K562 (cell line): ENCODE measurements around the gene GRIK2. TPM values are rescaled to one million over a fixed set of nuclear protein-coding genes. Genes with fewer than 3 reads are reported as not detected.

Experiments
- ATAC-seq: fragments of 200-7000 bp; cut with Tn5 transposase; 3 replicates; pipeline ENCODE4 v1.9.1; 2020; ENCODE audit warnings: moderate library complexity
- BruUV-seq: library from RNA; stranded (reverse); fragments of 400-500 nt; replicated peaks from 2 replicates; lab custom pipeline; 2021; lab: Mats Ljungman, UMichigan
- CTCF ChIA-PET: fragments of 300-600 bp; formaldehyde crosslinking; extraction: SDS; loops from one replicate; lab custom pipeline; 2021; ENCODE audit warnings: low intra/inter-chr PET ratio; lab: Yijun Ruan, JAX
- POLR2A ChIA-PET: fragments of 300-600, 350-650 bp; sonication (Branson Sonifier 250); formaldehyde crosslinking; extraction: SDS; loops from one replicate; lab custom pipeline; 2021; ENCODE audit warnings: antibody characterized with exemption, inconsistent platforms; lab: Yijun Ruan, JAX
- DNase-seq, 4 experiments: peaks; one replicate each; pipeline versions ENCODE4 v3.0.0 to v3.0.0-alpha.2; 2011 to 2018; ENCODE audit warnings: low spot score in 3 of 4, mixed read lengths in 3 of 4; ENCODE audit errors: extremely low read depth in 1 of 4
- FAIRE-seq: peaks from 2 replicates; lab custom pipeline; 2011; peaks lifted over from hg19 to GRCh38; lab: Jason Lieb, UNC
- H2AFZ ChIP-seq: 2 replicates; pipeline ENCODE4 v1.6.0; 2011; ENCODE audit warnings: low read depth, low read length, control low read depth, inconsistent platforms
- H3K27ac ChIP-seq: fragments of 200-600 bp; 3 replicates; pipeline ENCODE4 v1.8.0; 2011; ENCODE audit warnings: low read depth, mild to moderate bottlenecking, control low read depth, inconsistent platforms, low read length, moderate library complexity, mixed read lengths; ENCODE audit errors: extremely low read depth
- H3K27me3 ChIP-seq, 2 experiments: fragments of 300-600 bp in 1 of 2; 2 replicates in 1 of 2; 3 replicates in 1 of 2; pipeline versions ENCODE4 v1.6.0 to v1.8.0; 2011; ENCODE audit warnings: inconsistent platforms in 2 of 2, low read length in 2 of 2, mild to moderate bottlenecking in 1 of 2, mixed read lengths in 1 of 2, moderate library complexity in 1 of 2; ENCODE audit not compliant: control insufficient read depth in 2 of 2, insufficient read depth in 2 of 2
- H3K36me3 ChIP-seq: fragments of 300-600 bp; 3 replicates; pipeline ENCODE4 v1.8.0; 2011; ENCODE audit warnings: mild to moderate bottlenecking, low read length, inconsistent platforms; ENCODE audit not compliant: control insufficient read depth, insufficient read depth
- H3K4me1 ChIP-seq, 2 experiments: fragments of 200-600 bp in 1 of 2; replicated peaks in 1 of 2; 2 replicates in 1 of 2; 3 replicates in 1 of 2; pipeline versions ENCODE4 v1.5.1 to v1.8.0; 2011; ENCODE audit warnings: inconsistent platforms in 2 of 2, low read length in 2 of 2, mild to moderate bottlenecking in 1 of 2, mixed read lengths in 1 of 2, moderate library complexity in 1 of 2; ENCODE audit not compliant: control insufficient read depth in 2 of 2, insufficient read depth in 2 of 2
- H3K4me2 ChIP-seq: 2 replicates; pipeline ENCODE4 v1.6.1; 2011; ENCODE audit warnings: low read length, control low read depth, inconsistent platforms, mixed read lengths; ENCODE audit not compliant: insufficient read depth
- H3K4me3 ChIP-seq: fragments of 200-600 bp; sonication (generic), shearing (Covaris generic); 2 replicates; pipeline ENCODE4 v1.5.1; 2016; ENCODE audit warnings: control low read depth, inconsistent platforms
- H3K79me2 ChIP-seq: fragments of 200-600 bp; 3 replicates; pipeline ENCODE4 v1.8.0; 2011; ENCODE audit warnings: low read length, inconsistent platforms; ENCODE audit not compliant: control insufficient read depth, insufficient read depth
- H3K9ac ChIP-seq, 2 experiments: 2 replicates each; pipeline versions ENCODE4 v1.6.0 to v1.6.1; 2011; ENCODE audit warnings: low read depth in 2 of 2, low read length in 2 of 2, control low read depth in 1 of 2, inconsistent platforms in 1 of 2, mild to moderate bottlenecking in 1 of 2, mixed read lengths in 1 of 2; ENCODE audit not compliant: insufficient read depth in 1 of 2
- H3K9me1 ChIP-seq: one replicate; pipeline ENCODE4 v1.6.0; 2011; ENCODE audit warnings: inconsistent platforms, mild to moderate bottlenecking, low read length, moderate library complexity; ENCODE audit not compliant: control insufficient read depth, insufficient read depth
- H3K9me3 ChIP-seq: replicated peaks from 2 replicates; pipeline ENCODE4 v1.5.1; 2011; ENCODE audit warnings: low read depth, low read length, inconsistent platforms; ENCODE audit not compliant: control insufficient read depth, insufficient read depth
- H4K20me1 ChIP-seq: replicated peaks from 2 replicates; pipeline ENCODE4 v1.6.1; 2011; ENCODE audit warnings: low read length, inconsistent platforms, mixed read lengths; ENCODE audit not compliant: control insufficient read depth, insufficient read depth
- ARID1B ChIP-seq: fragments of 450-650 bp; IDR thresholded peaks from 2 replicates; pipeline ENCODE4 v1.6.1; 2016; ENCODE audit warnings: antibody characterized with exemption, mild to moderate bottlenecking, inconsistent platforms
- CEBPZ ChIP-seq: fragments of 150-350 bp; IDR thresholded peaks from 2 replicates; pipeline ENCODE4 v1.6.1; 2014; ENCODE audit warnings: low read depth, mild to moderate bottlenecking, low read length, borderline replicate concordance
- CXXC5 ChIP-seq: fragments of 250-450 bp; sonication (Bioruptor Pico); IDR thresholded peaks from 2 replicates; pipeline ENCODE4 v1.8.0; 2022; ENCODE audit warnings: inconsistent platforms, mild to moderate bottlenecking, moderate library complexity
- ELK3 ChIP-seq: fragments of 450-650 bp; formaldehyde crosslinking; IDR thresholded peaks from 2 replicates; pipeline ENCODE4 v1.4.0; 2020; ENCODE audit warnings: mild to moderate bottlenecking
- HMG20B ChIP-seq: fragments of 250-450 bp; sonication (Bioruptor Pico); IDR thresholded peaks from 2 replicates; pipeline ENCODE4 v1.5.0; 2021; ENCODE audit warnings: mild to moderate bottlenecking
- MITF ChIP-seq: IDR thresholded peaks from 2 replicates; pipeline ENCODE4 v1.6.1; 2014; ENCODE audit warnings: antibody characterized with exemption
- SIN3A ChIP-seq, 2 experiments: fragments of 150-350 bp in 1 of 2; IDR thresholded peaks; 2 replicates each; pipeline ENCODE4 v1.6.1; 2011 to 2016; ENCODE audit warnings: borderline replicate concordance in 2 of 2, low read depth in 2 of 2, low read length in 2 of 2, mild to moderate bottlenecking in 2 of 2, moderate library complexity in 2 of 2; ENCODE audit not compliant: control insufficient read depth in 1 of 2
- SIN3B ChIP-seq: fragments of 450-650 bp; IDR thresholded peaks from 2 replicates; pipeline ENCODE4 v1.6.1; 2017; ENCODE audit warnings: low read depth, mild to moderate bottlenecking, moderate library complexity
- XRCC4 ChIP-seq: IDR thresholded peaks from one replicate; pipeline ENCODE4 v1.6.1; 2011; ENCODE audit not compliant: insufficient read depth, insufficient read length; ENCODE audit errors: extremely low read depth
- ZNF778 ChIP-seq: fragments of 450-650 bp; formaldehyde crosslinking; IDR thresholded peaks from 2 replicates; pipeline ENCODE4 v1.4.0; 2020; ENCODE audit warnings: mild to moderate bottlenecking, moderate library complexity
- WGBS: fragments of 100-300 bp; shearing (Covaris generic); methylation state at CpG from one replicate; pipeline ENCODE4 v1.1.6; 2016; ENCODE audit warnings: low coverage, mixed read lengths; ENCODE audit not compliant: insufficient coverage; ENCODE audit errors: missing lambda C conversion rate; 5-methylcytosine and 5-hydroxymethylcytosine counted together
- in situ Hi-C: fragments of 300-500 bp; cut with MboI; formaldehyde crosslinking; loops from 4 replicates; pipeline ENCODE4 v1.15.0; 2018; ENCODE audit warnings: inconsistent platforms, mixed read lengths
- intact Hi-C: fragments of 100-400 bp; cut with micrococcal nuclease; formaldehyde crosslinking; loops from 2 replicates; pipeline ENCODE4 v1.14.2; 2022
- polyA plus RNA-seq, 8 experiments: library from polyadenylated mRNA; depleted of rRNA in 4 of 8; stranded (reverse) in 5 of 8; unstranded in 3 of 8; fragments of >200 nt; fragmentation: Nextera tagmentation in 2 of 8; fragmentation: Illumina TruSeq in 1 of 8; extraction: Ambion mirVana in 2 of 8; extraction: Trizol in 1 of 8; gene quantifications; 2 replicates each; pipeline versions ENCODE4 v1.2.1 to v1.2.3, GENCODE V29; 2011 to 2014; ENCODE audit warnings: inconsistent platforms in 1 of 8, missing spikeins in 1 of 8
- total RNA-seq, 7 experiments: library from RNA; depleted of rRNA in 6 of 7; stranded (reverse); fragments of >200 nt in 6 of 7; fragmentation: Illumina TruSeq in 2 of 7; extraction: Trizol in 2 of 7; gene quantifications; 2 replicates each; pipeline versions ENCODE4 v1.2.1 to v1.2.3, GENCODE V29; 2011 to 2021; ENCODE audit warnings: low replicate concordance in 1 of 7

GRIK2 gene
- total and polyA plus RNA-seq, 9 of the 15 experiments (the other 6 are each of a cell fraction or from before 2014, with no cell fraction given): not detected

GRCh38 chr6:101840100-101840499, 446.6 kb downstream of the GRIK2 start:
- intact Hi-C loops (no loop called here), in situ Hi-C loops (no loop called here)
- Histone ChIP-seq H3K79me2 (no peaks in the 10 kb centered on the region), H3K9ac (no peak overlapping the region), H3K9me3 (no peaks in the 10 kb centered on the region; the same call in 1 of the 2 replicates), H2AFZ (no peak overlapping the region), H3K9me1 (no peaks in the 10 kb centered on the region), H3K36me3 (no peaks in the 10 kb centered on the region), H3K27me3 (no peaks in the 10 kb centered on the region), H4K20me1 (no peaks in the 10 kb centered on the region), H3K4me2 (no peak overlapping the region), H3K4me1 (no peaks in the 10 kb centered on the region), H3K4me3 (no peak overlapping the region), H3K27ac (no peak overlapping the region)
- DNase-seq (no peak), FAIRE-seq (no peak), ATAC-seq (no peak)
- ChIA-PET CTCF (no interaction called here), POLR2A (no interaction called here)
- TF ChIP-seq HMG20B (CRISPR knock-in tag): no peak
- no peak for TF ChIP-seq XRCC4
- BruUV-seq: no TSS peak
- WGBS: 5% methylated on average over 1 of the region's 1 CpG

- 0% methylated on average over 2 of the region's 2 CpGs for WGBS
- Histone ChIP-seq H3K36me3 (no peaks in the 10 kb centered on the region), H4K20me1 (no peaks in the 10 kb centered on the region), H3K4me2 (no peak overlapping the region), H3K9me1 (no peaks in the 10 kb centered on the region), H3K4me3 (no peak overlapping the region), H3K9me3 (no peaks in the 10 kb centered on the region), H3K4me1 (no peaks in the 10 kb centered on the region), H3K27ac (no peak overlapping the region), H3K79me2 (no peaks in the 10 kb centered on the region), H3K9ac (no peak overlapping the region), H2AFZ (no peak overlapping the region), H3K27me3 (no peaks in the 10 kb centered on the region)
- intact Hi-C loops (no loop called here), in situ Hi-C loops (no loop called here)
- DNase-seq (no peak), FAIRE-seq (no peak), ATAC-seq (no peak)
- ChIA-PET POLR2A (no interaction called here), CTCF (no interaction called here)
- no TSS peak for BruUV-seq
- TF ChIP-seq ZNF778 (CRISPR knock-in tag) (no peak), SIN3A (IDR thresholded peaks at IDR 0.05; ENCODE audit: borderline replicate concordance in 2 of 2, control insufficient read depth in 1 of 2, low read depth in 2 of 2, low read length in 2 of 2) (no peak), ELK3 (CRISPR knock-in tag) (no peak), CXXC5 (no peak), CEBPZ (no peak), ARID1B (no peak), SIN3B (no peak), MITF (no peak)
Observed at GRCh38 chr6:101845172-101845571, 451.7 kb downstream of the GRIK2 start.
